OCI-LY3 (cell line): Measurements from ENCODE around the gene ADCY6.

ENCODE experiments used
- H2AFZ ChIP-seq: fragments of 200-600, 300-600 bp; shearing (Covaris generic); 2 replicates; pipeline ENCODE4 v1.6.0; 2014; ENCODE audit warnings: antibody characterized with exemption, low read depth, low read length
- H3K27ac ChIP-seq: fragments of 200-600, 300-600 bp; sonication (generic); 2 replicates; pipeline ENCODE4 v1.5.1; 2014; ENCODE audit warnings: mild to moderate bottlenecking, low read length, moderate library complexity, mixed read lengths
- H3K27me3 ChIP-seq: fragments of 200-600, 300-600 bp; sonication (generic); 2 replicates; pipeline ENCODE4 v1.6.1; 2014; ENCODE audit warnings: low read depth, low read length, mixed read lengths
- H3K36me3 ChIP-seq: fragments of 200-600, 300-600 bp; sonication (generic); replicated peaks from 2 replicates; pipeline ENCODE3; 2014; ENCODE audit warnings: low read depth, low read length, mixed read lengths
- H3K4me1 ChIP-seq: fragments of 300-600, 200-600 bp; sonication (generic); 2 replicates; pipeline ENCODE4 v1.6.1; 2014; ENCODE audit warnings: low read length, mixed read lengths
- H3K4me2 ChIP-seq: fragments of 200-600, 300-600 bp; sonication (generic); 2 replicates; pipeline ENCODE4 v1.6.1; 2014; ENCODE audit warnings: low read length, mixed read lengths
- H3K4me3 ChIP-seq: fragments of 300-600, 200-600 bp; sonication (generic); 2 replicates; pipeline ENCODE4 v1.5.1; 2014; ENCODE audit warnings: antibody characterized with exemption, mild to moderate bottlenecking, low read length, moderate library complexity
- H3K79me2 ChIP-seq: fragments of 300-600, 200-600 bp; shearing (Covaris generic); 2 replicates; pipeline ENCODE4 v1.6.1; 2014; ENCODE audit warnings: mild to moderate bottlenecking, low read length, mixed read lengths
- H3K9ac ChIP-seq: fragments of 300-600, 200-600 bp; shearing (Covaris generic); 2 replicates; pipeline ENCODE4 v1.6.0; 2014; ENCODE audit warnings: mild to moderate bottlenecking, low read length, moderate library complexity
- H3K9me3 ChIP-seq: fragments of 200-600, 300-600 bp; shearing (Covaris generic); 2 replicates; pipeline ENCODE4 v1.6.1; 2014; ENCODE audit warnings: low read length, mixed read lengths; ENCODE audit not compliant: insufficient read depth
- H4K20me1 ChIP-seq: fragments of 200-600, 300-600 bp; sonication (generic); 2 replicates; pipeline ENCODE4 v1.6.1; 2016; ENCODE audit warnings: low read length, mixed read lengths; ENCODE audit not compliant: insufficient read depth
- EZH2phosphoT487 ChIP-seq: fragments of 200-600 bp; shearing (Covaris generic); IDR thresholded peaks from 2 replicates; pipeline ENCODE4 v1.6.1; 2018; ENCODE audit warnings: antibody characterized with exemption, mixed run types, low read depth
- TF ChIP-seq, protein P1 (sequence below): fragments of 200-600, 300-600 bp; sonication (generic); IDR thresholded peaks from 2 replicates; pipeline ENCODE4 v1.5.1; 2014; ENCODE audit warnings: antibody characterized with exemption, low read length, low read depth

The ADCY6 gene

DNA sequence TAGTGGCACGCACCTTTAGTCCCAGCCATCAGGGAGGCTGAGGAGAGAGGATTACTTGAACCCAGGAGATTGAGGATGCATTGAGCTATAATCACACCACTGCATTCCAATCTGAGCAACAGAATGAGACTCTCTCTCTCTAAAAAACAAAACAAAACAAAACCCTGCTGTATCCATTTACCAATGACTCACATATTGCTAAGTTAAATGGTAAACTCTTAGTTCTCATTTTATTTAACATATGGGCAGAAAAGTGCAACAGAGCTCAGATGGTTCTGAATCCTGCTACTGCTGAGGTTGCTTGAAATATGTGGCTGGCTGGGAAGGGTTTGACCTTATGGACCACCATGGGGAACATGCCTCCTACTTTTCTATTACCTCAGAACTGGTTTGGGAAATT is 38.7 kb downstream of the ADCY6 start:
- Histone ChIP-seq H3K4me2 (no peak overlapping the region), H3K27ac (no peak overlapping the region), H3K27me3 (no peaks in the 10 kb centered on the region), H2AFZ (no peak overlapping the region), H3K4me3 (no peak overlapping the region), H3K9ac (no peak overlapping the region), H3K9me3 (no peaks in the 10 kb centered on the region), H3K4me1 (peaks cover 6% of the 10 kb centered on the region; the same call in 1 of the 2 replicates), H4K20me1 (no peaks in the 10 kb centered on the region), H3K79me2 (no peaks in the 10 kb centered on the region), H3K36me3 (no peaks in the 10 kb centered on the region)
- no peak for TF ChIP-seq EZH2phosphoT487
- TF ChIP-seq, protein P1, sequence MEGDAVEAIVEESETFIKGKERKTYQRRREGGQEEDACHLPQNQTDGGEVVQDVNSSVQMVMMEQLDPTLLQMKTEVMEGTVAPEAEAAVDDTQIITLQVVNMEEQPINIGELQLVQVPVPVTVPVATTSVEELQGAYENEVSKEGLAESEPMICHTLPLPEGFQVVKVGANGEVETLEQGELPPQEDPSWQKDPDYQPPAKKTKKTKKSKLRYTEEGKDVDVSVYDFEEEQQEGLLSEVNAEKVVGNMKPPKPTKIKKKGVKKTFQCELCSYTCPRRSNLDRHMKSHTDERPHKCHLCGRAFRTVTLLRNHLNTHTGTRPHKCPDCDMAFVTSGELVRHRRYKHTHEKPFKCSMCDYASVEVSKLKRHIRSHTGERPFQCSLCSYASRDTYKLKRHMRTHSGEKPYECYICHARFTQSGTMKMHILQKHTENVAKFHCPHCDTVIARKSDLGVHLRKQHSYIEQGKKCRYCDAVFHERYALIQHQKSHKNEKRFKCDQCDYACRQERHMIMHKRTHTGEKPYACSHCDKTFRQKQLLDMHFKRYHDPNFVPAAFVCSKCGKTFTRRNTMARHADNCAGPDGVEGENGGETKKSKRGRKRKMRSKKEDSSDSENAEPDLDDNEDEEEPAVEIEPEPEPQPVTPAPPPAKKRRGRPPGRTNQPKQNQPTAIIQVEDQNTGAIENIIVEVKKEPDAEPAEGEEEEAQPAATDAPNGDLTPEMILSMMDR, result no peak

DNA sequence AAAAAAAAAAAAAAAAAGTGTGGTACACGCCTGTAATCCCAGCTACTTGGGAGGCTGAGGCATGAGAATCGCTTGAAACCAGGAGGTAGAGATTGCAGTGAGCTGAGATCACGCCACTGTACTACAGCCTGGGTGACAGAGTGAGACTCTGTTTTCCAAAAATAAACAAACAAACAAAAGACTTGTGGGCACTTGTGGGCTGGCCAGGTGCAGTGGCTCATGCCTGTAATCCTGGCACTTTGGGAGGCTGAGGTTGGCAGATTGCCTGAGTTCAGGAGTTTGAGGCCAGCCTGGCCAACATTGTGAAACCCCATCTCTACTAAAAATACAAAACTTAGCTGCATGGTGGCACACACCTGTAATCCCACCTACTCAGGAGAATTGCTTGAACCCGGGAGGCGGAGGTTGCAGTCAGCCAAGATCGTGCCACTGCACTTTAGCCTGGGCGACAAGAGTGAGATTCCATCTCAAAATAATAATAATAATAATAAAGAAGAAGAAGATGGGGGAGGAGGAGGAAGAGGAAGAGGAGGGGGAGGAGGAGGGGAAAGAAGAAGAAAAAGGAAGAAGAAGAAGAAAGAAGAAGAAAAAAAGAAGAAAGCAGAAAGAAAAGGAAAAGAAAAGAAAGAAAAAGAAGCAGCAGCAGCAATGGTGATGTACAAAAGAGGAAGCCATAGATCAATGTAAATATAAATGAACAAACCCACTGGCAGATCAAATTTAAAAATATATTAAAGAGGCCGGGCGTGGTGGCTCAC is 44.5 kb downstream of the ADCY6 start:
- H3K4me1 ChIP-seq, result no peaks in the 10 kb centered on the region
- no peaks in the 10 kb centered on the region for H3K36me3 ChIP-seq
- H2AFZ ChIP-seq, result no peak overlapping the region
- H4K20me1 ChIP-seq, result no peaks in the 10 kb centered on the region
- H3K4me2 ChIP-seq, result no peak overlapping the region
- no peaks in the 10 kb centered on the region for H3K79me2 ChIP-seq
- TF ChIP-seq, protein P1, result no peak
- TF ChIP-seq EZH2phosphoT487, result no peak
- no peak overlapping the region for H3K9ac ChIP-seq
- H3K27ac ChIP-seq, result no peak overlapping the region
- no peaks in the 10 kb centered on the region for H3K9me3 ChIP-seq
- no peak overlapping the region for H3K4me3 ChIP-seq
- peaks cover 9% of the 10 kb centered on the region for H3K27me3 ChIP-seq

DNA sequence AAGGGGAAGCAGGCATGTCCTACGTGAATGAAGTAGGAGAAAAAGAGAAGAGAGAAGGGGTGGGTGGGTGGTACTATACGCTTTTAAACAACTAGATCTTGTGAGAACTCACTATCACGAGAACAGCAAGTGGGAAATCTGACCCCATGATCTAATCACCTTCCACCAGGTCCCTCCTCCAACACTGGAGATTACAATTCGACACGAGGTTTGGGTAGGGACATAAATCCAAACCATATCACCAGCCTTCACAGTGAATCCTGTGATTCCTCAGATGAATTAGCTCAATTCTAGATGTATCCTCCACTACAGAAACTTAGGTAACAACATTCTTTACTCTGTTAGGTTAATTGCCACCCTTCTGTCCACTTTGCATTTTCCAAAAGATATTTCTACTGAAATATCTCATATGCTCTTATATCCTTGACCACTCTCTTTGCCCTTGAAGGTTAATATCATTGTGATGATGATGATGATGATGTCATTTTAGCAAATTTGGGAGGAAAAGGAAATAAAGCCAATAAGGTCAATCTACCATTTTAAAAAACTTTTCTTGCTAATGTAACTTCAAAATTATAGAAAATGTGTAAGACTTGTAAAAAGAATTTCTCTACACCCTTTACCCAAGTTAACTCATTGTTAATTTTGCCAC is 49.1 kb downstream of the ADCY6 start:
- H3K27me3 ChIP-seq, result peaks cover 14% of the 10 kb centered on the region
- H3K9me3 ChIP-seq, result no peaks in the 10 kb centered on the region
- H2AFZ ChIP-seq, result no peak overlapping the region
- no peaks in the 10 kb centered on the region for H3K36me3 ChIP-seq
- no peaks in the 10 kb centered on the region for H3K4me1 ChIP-seq
- H3K4me3 ChIP-seq, result no peak overlapping the region
- no peaks in the 10 kb centered on the region for H4K20me1 ChIP-seq
- H3K4me2 ChIP-seq, result no peak overlapping the region
- H3K79me2 ChIP-seq, result no peaks in the 10 kb centered on the region
- no peak overlapping the region for H3K27ac ChIP-seq
- no peak overlapping the region for H3K9ac ChIP-seq
- TF ChIP-seq, protein P1, result no peak
- no peak for TF ChIP-seq EZH2phosphoT487

- Histone ChIP-seq H2AFZ (no peak overlapping the region), H3K4me2 (no peak overlapping the region), H3K27ac (no peak overlapping the region)
Observed at GRCh38 chr12:48736456-48736855, 52.4 kb downstream of the ADCY6 start.

More at GRCh38 chr12:48736456-48736855, 52.4 kb downstream of the ADCY6 start:
- Histone ChIP-seq H3K79me2 (no peaks in the 10 kb centered on the region), H3K4me1 (no peaks in the 10 kb centered on the region), H4K20me1 (no peaks in the 10 kb centered on the region), H3K27me3 (peaks cover 14% of the 10 kb centered on the region), H3K9me3 (no peaks in the 10 kb centered on the region), H3K36me3 (no peaks in the 10 kb centered on the region), H3K9ac (no peak overlapping the region), H3K4me3 (no peak overlapping the region)
- TF ChIP-seq EZH2phosphoT487, result no peak
- TF ChIP-seq, protein P1, result no peak
